ENCODE results near the gene SUMO3. TPM values are rescaled to one million over a fixed set of nuclear protein-coding genes. Genes with fewer than 3 reads are reported as not detected.

The SUMO3 gene
- total and polyA plus RNA-seq, 2 of the 13 experiments (the other 11 are each of a cell fraction or from before 2014, with no cell fraction given), result 51.4 to 92.4 TPM

DNA sequence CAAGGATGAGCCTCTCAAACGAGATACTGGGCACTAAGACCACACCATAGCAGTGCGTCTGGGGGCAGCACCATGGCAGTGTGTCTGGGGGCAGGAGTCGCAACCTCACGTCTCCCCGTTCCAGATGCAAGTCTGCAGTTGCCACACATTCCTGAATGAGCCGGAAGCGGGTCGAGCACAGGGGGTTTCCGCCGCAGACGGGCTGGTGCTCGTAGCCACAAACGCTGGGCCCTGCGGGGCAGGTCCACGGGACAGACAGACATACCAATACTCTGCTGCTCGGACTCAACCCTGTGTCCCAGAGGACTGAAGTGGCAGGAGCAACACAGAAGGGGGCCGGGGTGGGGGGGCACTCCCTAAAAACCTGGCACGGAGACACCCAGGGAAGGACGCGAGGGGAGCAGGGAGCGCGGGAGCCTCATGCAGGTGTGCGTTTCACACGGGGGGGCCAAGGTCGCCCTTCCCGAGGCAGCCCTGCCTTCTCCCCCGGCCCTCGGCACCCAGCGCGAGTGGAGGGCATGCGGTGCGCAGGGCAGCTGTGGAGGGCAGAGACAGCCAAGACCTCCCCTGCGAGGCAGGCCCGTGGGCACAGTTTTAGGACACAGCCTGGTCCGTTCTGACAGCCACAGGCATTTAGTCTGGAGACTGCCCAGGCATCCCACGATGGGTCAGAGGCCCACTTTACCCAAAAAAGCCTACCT is 31.1 kb upstream of the SUMO3 start:
- Histone ChIP-seq H3K9ac (ENCODE audit: insufficient read depth, low read depth, low read length) (no peak overlapping the region), H3K79me2 (ENCODE audit: insufficient read depth, low read length) (peaks cover 10% of the 10 kb centered on the region), H3K4me2 (ENCODE audit: low read depth, low read length) (no peak overlapping the region), H3K4me1 (ENCODE audit: insufficient read depth, low read length) (peaks cover 76% of the 10 kb centered on the region), H4K20me1 (ENCODE audit: insufficient read depth, low read length) (peaks cover 57% of the 10 kb centered on the region), H2AFZ (ENCODE audit: low read length) (no peak overlapping the region), H3K4me3 (replicated peaks in 1 of 3; ENCODE audit: insufficient read depth in 1 of 3, low read depth in 2 of 3, low read length in 3 of 3) (no peak overlapping the region), H3K9me3 (ENCODE audit: low read length) (no peaks in the 10 kb centered on the region), H3K27ac (ENCODE audit: extremely low read length, insufficient read depth, low read length) (no peak overlapping the region), H3K27me3 (ENCODE audit: control insufficient read depth in 1 of 2, insufficient read depth in 2 of 2, low read length in 2 of 2) (0 out of 5 replicates have a peak, but pooled peaks cover 0 to 5% of the 10 kb centered on the region in 2 experiments), H3K36me3 (replicated peaks in 1 of 2; ENCODE audit: control insufficient read depth in 1 of 2, insufficient read depth in 2 of 2, low read length in 2 of 2) (peaks cover 27 to 50% of the 10 kb centered on the region in 2 experiments)
- ATAC-seq (no peak), DNase-seq (ENCODE audit: low spot score) (no peak), FAIRE-seq (no peak)
- BruUV-seq (replicated peaks), result no TSS peak
- ChIA-PET CTCF (ENCODE audit: low intra/inter-chr PET ratio, low total read pairs) (no interaction called here), POLR2A (interaction anchor here (2.0 kb wide), 1 partner anchor 25 kb away, joined by 6 read pairs; the partner anchor contains the start of gene PTTG1IP)
- 95% methylated on average over 29 of the region's 36 CpGs for WGBS (ENCODE audit: low lambda C conversion rate)
- intact Hi-C loops (cut with micrococcal nuclease; ENCODE audit: unreplicated experiment), result loop anchor here (10.0 kb wide), 1 partner anchor 66 kb away; no protein-coding TSS in a partner anchor
- in situ Hi-C loops (cut with HindIII; ENCODE audit: extremely low pct_ligation_motif_present, low pct_unique_long_range_greater_than_20kb), result loop anchor here (5.0 kb wide), 2 partner anchors 47 to 63 kb away; partner anchors contain the start of gene UBE2G2
- TF ChIP-seq HOXA3 (CRISPR knock-in tag; IDR thresholded peaks at IDR 0.05) (0 out of 2 replicates have a peak, but pooled peaks have one; percentile 4), ZNF83 (CRISPR knock-in tag; IDR thresholded peaks at IDR 0.05; ENCODE audit: borderline replicate concordance) (no peak), AGO2 (optimal IDR thresholded peaks at IDR 0.05; ENCODE audit: low read depth, low read length) (peak; percentile 93), KMT2A (CRISPR knock-in tag; IDR thresholded peaks at IDR 0.05) (no peak), GABPB1 (CRISPR knock-in tag; IDR thresholded peaks at IDR 0.05) (0 out of 2 replicates have a peak, but pooled peaks have one; percentile 25), POLR2A (IDR thresholded peaks at IDR 0.05; ENCODE audit: insufficient read depth in 1 of 2, low read depth in 2 of 2, low read length in 2 of 2) (peak in 1 of 2 experiments; percentile 52; a peak in 2 of 4 replicates), SRSF1 (optimal IDR thresholded peaks at IDR 0.05; ENCODE audit: low read depth, low read length) (peak; percentile 54), ZMYM3 (CRISPR knock-in tag; IDR thresholded peaks at IDR 0.05) (no peak), SP5 (CRISPR knock-in tag; IDR thresholded peaks at IDR 0.05; ENCODE audit: borderline replicate concordance, low read depth) (no peak), GFI1 (CRISPR knock-in tag; IDR thresholded peaks at IDR 0.05; ENCODE audit: borderline replicate concordance) (no peak), RBFOX2 (IDR thresholded peaks at IDR 0.05; ENCODE audit: low read depth, low read length) (peak; percentile 51; the same call in 1 of the 2 replicates), SAP130 (CRISPR knock-in tag; IDR thresholded peaks at IDR 0.05; ENCODE audit: low read depth) (0 out of 2 replicates have a peak, but pooled peaks have one; percentile 11), DMTF1 (CRISPR knock-in tag; IDR thresholded peaks at IDR 0.05) (no peak), ZKSCAN8 (CRISPR knock-in tag; IDR thresholded peaks at IDR 0.05; ENCODE audit: borderline replicate concordance) (no peak), ZFX (CRISPR knock-in tag; IDR thresholded peaks at IDR 0.05; ENCODE audit: low read depth) (peak; percentile 20; the same call in 1 of the 2 replicates), AHR (CRISPR knock-in tag; IDR thresholded peaks at IDR 0.05) (no peak), HNRNPUL1 (IDR thresholded peaks at IDR 0.05; ENCODE audit: low read depth, low read length) (no peak), FOXM1 (CRISPR knock-in tag; IDR thresholded peaks at IDR 0.05) (no peak), RBM22 (optimal IDR thresholded peaks at IDR 0.05; ENCODE audit: low read length) (peak; percentile 85), ISL2 (CRISPR knock-in tag; IDR thresholded peaks at IDR 0.05) (no peak)
- TF ChIP-seq, protein P1, sequence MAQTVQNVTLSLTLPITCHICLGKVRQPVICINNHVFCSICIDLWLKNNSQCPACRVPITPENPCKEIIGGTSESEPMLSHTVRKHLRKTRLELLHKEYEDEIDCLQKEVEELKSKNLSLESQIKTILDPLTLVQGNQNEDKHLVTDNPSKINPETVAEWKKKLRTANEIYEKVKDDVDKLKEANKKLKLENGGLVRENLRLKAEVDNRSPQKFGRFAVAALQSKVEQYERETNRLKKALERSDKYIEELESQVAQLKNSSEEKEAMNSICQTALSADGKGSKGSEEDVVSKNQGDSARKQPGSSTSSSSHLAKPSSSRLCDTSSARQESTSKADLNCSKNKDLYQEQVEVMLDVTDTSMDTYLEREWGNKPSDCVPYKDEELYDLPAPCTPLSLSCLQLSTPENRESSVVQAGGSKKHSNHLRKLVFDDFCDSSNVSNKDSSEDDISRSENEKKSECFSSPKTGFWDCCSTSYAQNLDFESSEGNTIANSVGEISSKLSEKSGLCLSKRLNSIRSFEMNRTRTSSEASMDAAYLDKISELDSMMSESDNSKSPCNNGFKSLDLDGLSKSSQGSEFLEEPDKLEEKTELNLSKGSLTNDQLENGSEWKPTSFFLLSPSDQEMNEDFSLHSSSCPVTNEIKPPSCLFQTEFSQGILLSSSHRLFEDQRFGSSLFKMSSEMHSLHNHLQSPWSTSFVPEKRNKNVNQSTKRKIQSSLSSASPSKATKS (CRISPR knock-in tag; IDR thresholded peaks at IDR 0.05), result no peak
